Left cardiac atrium (tissue), 4 donors: ENCODE measurements around the gene ZNF367. TPM values are rescaled to one million over a fixed set of nuclear protein-coding genes. Genes with fewer than 3 reads are reported as not detected.

ENCODE experiments used
- ATAC-seq, 2 donors: fragments of 200-7000 bp; cut with Tn5 transposase; one replicate each; pipeline ENCODE4 v1.9.1; 2020; ENCODE audit warnings: mild to moderate bottlenecking in 2 of 2, moderate library complexity in 2 of 2
- DNase-seq: peaks from one replicate; pipeline ENCODE4 v3.0.0-alpha.2; 2020
- intact Hi-C, 2 donors: fragments of 100-400 bp; cut with DNase I; formaldehyde crosslinking; loops; one replicate each; pipeline versions ENCODE4 v1.14.1 to v1.15.1; 2022 to 2023
- total RNA-seq, 2 donors: library from RNA; stranded (reverse); fragmentation: NEBNext Ultra II Directional; extraction: Animal tissue kit (Norgen Biotek cat#: 25700); gene quantifications; one replicate each; pipeline ENCODE4 v1.2.1, GENCODE V29; 2021
- donor health status: DM: no; HTN: yes; CAD: no.
- donor health status: DM: no; HTN: yes; CAD: no; lungs with severe emphysema.
- donor health status: DM: yes; HTN: yes; CAD: no.
- donor health status: Dilated cardiomyopathy.

ZNF367 gene
- total RNA-seq, 2 donors from 2014 or later, result 2.2 to 3.1 TPM

GRCh38 chr9:96412174-96412913 lies 5.8 kb downstream of the ZNF367 start:
- DNase-seq, result no peak
- ATAC-seq, result no peak
- intact Hi-C loops, result no loop called here

DNA sequence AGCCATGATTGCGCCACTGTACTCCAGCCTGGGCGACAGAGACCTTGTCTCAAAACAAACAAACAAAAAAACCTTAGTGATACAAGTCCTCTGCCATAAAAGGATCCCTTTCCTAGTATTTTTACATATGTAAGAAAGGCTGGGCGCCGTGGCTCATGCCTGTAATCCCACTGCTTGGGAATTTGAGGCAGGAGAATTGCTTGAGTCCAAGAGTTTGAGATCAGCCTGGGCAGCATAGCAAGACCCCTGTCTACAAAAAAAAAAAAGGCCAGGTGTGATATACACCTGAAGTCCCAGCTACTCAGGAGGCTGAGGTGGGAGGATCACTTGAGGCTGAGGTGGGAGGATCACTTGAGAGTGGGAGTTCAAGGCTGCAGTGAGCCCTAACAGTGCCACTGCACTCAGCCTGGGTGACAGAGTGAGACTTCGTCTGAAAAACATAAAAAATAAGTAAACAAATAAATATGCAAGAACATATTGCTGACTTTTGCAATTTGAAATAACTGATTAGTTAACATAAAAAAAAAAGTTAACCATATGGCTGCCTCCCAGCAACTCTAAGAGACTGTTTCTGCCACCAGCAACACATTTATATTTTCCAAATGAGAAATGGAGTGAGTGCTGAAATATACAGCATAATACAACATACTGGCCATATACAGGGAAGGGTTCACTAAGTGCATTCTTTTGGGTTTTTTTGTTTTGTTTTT lies 6.9 kb downstream of the ZNF367 start:
- DNase-seq, result no peak
- ATAC-seq, result no peak
- intact Hi-C loops, result no loop called here

GRCh38 chr9:96408409-96409280 lies 9.5 kb downstream of the ZNF367 start:
- ATAC-seq, result no peak
- intact Hi-C loops, result no loop called here
- DNase-seq, result no peak

DNA sequence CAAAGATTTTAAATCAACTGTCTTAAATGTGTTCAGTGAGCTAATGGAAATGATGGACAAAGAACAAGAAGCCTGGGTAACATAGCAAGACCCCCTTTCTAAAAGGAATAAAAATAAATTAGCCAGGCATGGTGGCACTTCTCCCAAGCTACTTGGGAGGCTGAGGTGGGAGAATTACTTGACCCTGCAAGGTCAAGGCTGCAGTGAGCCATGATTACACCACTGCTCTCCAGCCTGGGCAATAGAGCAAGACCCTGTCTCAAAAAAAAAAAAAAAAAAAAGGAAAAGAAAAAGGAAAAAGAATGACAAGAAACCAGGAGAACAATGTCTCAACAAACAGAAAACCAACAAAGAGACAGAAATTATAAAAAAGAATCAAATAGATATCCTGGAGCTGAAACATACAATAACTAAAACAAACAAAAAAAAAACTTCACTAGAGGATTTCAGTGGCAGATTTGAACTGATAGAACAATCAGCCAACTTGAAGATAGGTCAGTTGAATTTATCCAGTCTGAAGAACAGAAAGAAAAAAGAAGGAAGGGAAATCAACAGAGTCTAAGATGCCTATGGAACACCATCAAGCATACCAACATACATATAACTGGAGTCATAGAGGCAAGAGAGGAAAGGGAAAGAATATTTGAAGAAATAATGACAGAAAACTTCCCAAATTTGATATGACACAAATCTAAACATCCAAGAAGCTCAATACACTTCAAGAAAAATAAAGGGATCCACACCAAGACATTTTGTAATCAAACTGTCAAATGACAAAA lies 17.8 kb downstream of the ZNF367 start:
- intact Hi-C loops, result no loop called here
- no peak for DNase-seq
- ATAC-seq, result no peak

DNA sequence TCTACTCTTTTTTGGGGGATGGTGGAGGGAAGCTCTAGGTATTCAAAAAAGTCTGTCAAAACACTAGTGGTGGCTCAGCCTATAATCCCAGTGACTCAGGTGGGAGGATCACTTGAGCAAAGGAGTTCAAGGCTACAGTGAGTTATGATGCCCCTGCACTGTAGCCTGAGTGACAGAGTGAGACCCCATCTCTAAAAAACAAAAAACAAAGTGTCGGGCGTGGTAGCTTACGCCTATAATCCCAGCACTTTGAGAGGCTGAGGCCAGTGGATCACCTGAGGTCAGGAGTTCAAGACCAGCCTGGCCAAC lies 18.9 kb downstream of the ZNF367 start:
- ATAC-seq, result no peak
- no peak for DNase-seq
- intact Hi-C loops, result no loop called here

DNA sequence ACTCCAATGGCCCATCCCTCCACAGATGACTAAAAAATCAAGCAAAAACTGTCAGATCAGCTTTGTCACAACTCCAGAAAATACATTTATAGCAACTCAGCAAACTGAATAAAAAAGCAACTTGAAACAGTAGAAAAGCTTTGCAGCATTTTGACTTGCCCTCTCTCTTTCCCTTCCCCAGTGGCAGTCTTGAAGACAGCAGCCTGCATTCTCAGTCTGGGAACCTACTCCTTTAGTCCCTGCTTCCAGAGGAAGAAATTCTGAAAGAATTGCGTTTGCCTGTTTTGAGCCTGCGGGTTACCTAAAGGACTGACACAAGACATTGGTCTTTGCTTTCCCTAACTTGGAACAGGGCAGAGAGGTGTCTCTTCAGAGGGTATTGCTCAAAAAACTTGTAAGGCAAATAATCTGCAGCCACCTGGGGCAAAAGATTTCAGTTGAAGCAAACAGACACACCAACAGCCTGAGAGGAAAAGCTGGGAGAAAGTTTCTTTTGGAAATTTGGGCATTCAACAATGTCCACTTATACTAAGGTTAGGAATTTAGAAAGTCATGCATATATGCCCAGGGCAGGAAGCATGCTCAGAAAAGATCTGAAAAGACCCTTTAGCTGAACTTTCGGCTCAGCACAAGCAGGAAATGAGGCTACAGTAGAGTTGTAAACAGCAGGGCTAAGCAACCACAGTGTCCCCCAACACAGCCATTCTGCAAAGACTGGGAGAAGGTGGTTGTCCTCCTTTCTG lies 19.4 kb downstream of the ZNF367 start:
- intact Hi-C loops, result no loop called here
- DNase-seq (no peak), ATAC-seq (no peak)

- intact Hi-C loops, result no loop called here
- DNase-seq (no peak), ATAC-seq (no peak)
Observed at GRCh38 chr9:96395964-96396363, 22.2 kb downstream of the ZNF367 start.

DNA sequence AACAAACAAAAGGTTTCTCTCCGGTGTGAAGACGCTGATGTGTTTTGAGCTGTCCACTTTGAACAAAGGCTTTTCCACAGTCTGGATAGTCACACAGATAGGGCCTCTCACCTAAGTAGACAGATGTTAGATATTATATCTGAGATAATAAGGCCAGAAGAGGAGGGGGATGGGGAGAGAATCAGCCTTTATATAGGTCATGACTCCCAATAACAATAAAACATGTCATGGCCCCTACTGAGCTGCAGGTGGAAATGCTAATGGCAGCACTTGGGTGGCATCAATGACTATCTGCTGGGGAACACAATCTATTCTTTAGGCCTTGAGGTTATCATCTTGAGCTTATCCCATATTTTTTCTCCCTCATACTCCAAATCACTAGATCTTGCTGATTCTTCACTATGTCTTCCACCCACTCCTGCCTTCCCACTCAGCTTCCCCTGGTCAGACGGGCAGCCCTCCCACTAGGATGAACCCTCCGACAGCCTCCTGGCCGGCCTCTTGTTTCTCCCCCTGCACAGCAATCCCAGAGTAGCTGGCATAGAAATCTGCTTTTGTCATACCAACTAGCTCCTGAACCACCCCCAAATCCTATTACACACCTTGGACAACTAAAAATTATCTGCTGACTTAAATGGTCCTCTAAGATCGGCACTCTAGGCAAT lies 23.2 kb downstream of the ZNF367 start:
- intact Hi-C loops, result no loop called here
- DNase-seq, result no peak
- no peak for ATAC-seq

DNA sequence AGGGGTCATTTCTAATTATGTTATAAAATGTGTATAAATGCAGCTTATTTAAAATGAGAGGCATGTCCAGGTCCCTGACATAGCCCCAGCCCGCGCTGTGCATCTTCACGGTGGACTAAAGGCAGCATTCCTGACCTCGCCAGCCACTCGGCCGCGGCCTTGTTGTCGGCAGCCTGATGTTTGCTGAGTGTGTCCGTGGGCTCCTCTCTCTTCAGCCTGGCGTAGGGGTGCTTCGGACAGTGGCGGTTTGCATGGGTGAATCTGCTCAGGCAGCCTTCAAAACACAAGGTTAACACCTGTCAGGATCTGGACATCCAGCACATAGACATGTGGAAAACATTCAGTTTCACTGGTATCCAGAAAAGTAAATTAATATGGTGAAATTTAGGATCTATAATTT lies 25.9 kb downstream of the ZNF367 start:
- intact Hi-C loops, result loop anchor here in 1 of 2 donors (1.0 kb wide), 1 partner anchor 11 kb away; no protein-coding TSS in a partner anchor
- no peak for DNase-seq
- no peak for ATAC-seq

DNA sequence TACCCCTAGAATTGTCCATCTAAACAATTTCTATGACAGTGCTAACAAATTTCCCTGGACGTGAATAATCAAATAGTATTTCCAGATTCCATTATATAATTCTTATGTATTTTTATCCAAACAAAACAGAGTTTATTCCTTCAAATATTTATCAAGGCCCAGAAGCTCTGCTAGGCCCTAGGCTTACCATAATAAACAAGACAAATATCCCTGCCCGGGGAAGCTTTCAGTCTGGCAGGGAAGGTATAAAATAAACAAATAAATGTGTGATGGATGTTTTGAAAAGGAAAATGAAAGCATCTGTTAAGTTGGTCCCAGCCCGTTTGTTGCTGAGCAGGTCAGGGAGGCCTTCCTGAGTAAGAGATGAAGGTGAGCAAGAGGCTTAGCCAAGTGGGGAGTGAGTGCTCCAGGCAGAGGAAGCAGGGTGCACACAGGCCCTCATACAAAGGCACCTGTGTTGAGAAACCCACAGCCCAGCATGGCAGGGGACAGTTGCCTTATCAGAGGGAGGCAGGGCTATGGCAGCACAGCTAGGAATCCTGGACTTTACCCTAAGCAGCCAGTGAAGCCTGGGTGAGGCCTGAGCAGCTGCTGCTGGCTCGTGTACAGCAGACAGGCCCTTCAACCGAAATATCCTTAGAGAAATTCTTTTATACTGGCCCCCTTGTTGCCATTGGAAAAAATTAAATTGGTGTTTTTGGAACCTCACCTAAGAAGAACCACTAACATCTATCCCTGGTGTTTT lies 27.0 kb downstream of the ZNF367 start:
- DNase-seq (no peak), ATAC-seq (no peak)
- intact Hi-C loops, result no loop called here

GRCh38 chr9:96388144-96388543 lies 30.0 kb downstream of the ZNF367 start:
- DNase-seq (no peak), ATAC-seq (no peak)
- intact Hi-C loops, result no loop called here

DNA sequence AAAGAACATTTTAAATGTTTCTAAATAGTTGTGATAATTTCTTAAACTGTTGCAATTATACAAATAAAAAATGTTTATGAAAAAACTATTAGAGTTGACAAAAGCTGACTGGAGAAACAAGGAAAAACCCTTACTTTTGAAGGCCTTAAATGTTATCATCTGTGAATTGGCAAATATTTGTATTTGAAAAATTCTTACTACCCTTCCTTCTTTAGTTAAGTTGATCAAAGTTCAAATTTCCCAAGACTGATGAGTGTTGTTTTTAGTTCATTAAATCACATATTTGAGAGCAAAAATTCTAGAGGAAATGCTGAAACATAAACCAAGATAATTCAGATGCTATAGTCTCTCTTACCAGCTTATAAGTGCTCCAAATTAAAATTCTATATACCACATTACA lies 32.0 kb downstream of the ZNF367 start:
- intact Hi-C loops, result no loop called here
- no peak for ATAC-seq
- no peak for DNase-seq

DNA sequence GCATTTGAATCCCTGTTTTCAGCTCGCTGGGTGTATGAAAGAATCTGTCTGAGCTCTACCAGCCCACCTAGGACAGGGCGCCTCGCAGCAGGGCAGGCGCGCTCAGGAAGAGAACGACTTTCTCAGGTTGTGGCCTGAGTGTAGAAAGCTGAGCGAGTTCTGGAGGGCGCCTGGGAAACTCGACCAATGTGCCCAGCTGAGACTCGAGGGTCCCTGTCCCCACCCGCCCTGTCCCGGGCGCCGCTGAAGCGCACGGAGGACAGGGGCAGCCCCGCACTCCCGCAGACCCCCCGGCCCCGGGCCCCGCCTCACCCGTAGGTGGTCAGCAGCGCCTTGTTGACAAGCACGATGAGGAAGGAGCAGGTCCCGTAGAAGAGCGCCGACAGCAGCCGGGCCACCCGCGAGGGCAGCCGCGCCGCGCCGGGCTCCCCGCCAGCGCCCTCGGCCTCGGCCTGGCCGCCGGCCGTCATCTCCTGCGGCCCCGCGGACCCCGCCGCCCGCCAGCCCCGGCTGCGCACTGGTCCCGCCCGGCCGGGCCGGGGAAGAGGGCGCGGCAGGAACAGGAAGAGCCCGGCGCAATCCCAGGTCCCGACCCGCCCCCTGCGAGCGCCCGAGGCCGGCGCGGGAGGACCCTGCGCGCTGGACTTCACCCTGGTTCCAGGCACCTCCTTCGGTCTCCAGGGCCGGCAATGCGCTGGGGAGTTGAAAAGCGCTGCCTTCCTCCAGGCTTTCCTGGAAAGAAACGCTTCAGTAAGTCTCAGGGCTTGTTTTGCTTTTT lies 34.8 kb downstream of the ZNF367 start, which contains the start of gene SLC35D2:
TSS of gene SLC35D2 (minus strand) at position 547 of the 778 bp plus-strand sequence. CDS start at position 470, 77 bp downstream.
- ATAC-seq (peak; percentile 96 to 98), DNase-seq (peak; percentile 76)
- intact Hi-C loops, result no loop called here

DNA sequence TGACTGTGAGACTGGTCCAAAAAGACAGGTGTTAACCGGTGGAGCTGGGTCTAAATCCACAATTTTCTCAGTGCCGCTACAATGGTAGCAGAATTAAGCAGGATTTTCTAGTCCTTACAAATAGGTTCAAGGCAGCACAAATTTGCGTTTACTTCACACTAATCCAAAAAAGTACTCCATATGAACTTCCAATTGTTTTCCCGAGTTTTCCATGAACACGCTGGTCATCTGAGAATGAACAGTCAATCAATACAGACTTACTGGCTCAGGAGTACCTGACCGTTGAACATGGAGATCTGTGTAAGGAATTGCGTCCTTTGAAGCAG lies 35.4 kb downstream of the ZNF367 start:
- DNase-seq, result no peak
- intact Hi-C loops, result no loop called here
- ATAC-seq, result no peak

DNA sequence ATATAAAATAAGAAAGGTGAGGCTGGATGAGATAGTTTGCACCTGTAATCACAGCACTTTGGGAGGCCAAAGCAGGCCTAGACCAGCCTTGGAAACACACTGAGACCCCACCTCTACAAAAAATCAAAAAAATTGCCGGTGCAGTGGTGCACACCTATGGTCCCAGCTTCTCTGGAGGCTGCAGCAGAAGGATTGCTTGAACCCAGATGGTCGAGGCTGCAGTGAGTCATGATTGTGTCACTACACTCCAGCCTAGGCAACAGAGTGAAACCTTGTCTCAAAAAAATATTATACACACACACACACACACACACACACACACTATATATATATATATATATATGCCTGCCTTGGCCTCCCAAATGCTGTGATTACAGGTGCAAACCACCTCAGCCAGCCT lies 36.0 kb downstream of the ZNF367 start:
- DNase-seq (no peak), ATAC-seq (no peak)
- intact Hi-C loops, result no loop called here

- intact Hi-C loops, result no loop called here
- no peak for DNase-seq
- no peak for ATAC-seq
Observed at GRCh38 chr9:96381696-96382095, 36.5 kb downstream of the ZNF367 start.

DNA sequence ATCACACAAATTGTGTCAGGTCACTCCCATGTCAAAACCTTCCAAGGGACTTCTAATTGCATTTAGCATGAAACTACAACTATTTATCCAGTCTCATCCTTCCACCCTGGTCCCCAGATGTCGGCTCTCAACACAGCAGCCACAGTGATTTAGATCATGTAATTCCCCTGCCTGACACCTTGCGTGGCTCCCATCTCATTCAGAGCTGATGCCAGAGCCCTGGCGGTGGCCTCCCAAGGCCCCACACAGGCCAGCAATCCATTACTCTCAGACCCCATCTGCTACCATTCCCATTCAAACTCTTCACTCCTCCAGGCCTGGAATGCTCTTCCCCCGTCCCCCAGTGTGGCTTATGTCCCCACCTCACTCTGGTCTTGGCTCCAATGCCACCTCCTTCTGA lies 37.0 kb downstream of the ZNF367 start:
- ATAC-seq (no peak), DNase-seq (no peak)
- intact Hi-C loops, result no loop called here
